SK-N-SH treated with all-trans-retinoic acid at 6 μM for 48 hours (cell line): ENCODE data around the gene SLC6A3.

Experiments
- ARNTL ChIP-seq: fragments of 450-650 bp; formaldehyde crosslinking; IDR thresholded peaks from 2 replicates; pipeline ENCODE4 v1.5.0; 2020; ENCODE audit warnings: low read depth, mild to moderate bottlenecking, moderate library complexity, borderline replicate concordance
- POU6F1 ChIP-seq: fragments of 250-450 bp; sonication (Bioruptor Pico); IDR thresholded peaks from 2 replicates; pipeline ENCODE4 v1.8.0; 2021; ENCODE audit warnings: low read depth, mild to moderate bottlenecking, moderate library complexity, borderline replicate concordance
- TCF4 ChIP-seq: fragments of 250-450 bp; sonication (Bioruptor Pico); IDR thresholded peaks from 2 replicates; pipeline ENCODE4 v1.8.0; 2021; ENCODE audit warnings: mild to moderate bottlenecking, moderate library complexity, borderline replicate concordance

- TF ChIP-seq POU6F1: no peak
- no peak for TF ChIP-seq TCF4 (CRISPR knock-in tag)
- no peak for TF ChIP-seq ARNTL (CRISPR knock-in tag)
Measured at GRCh38 chr5:1394881-1395860, 50.1 kb downstream of the SLC6A3 start.
